NCI-H510A treated with DMSO at 0.1 percent for 48 hours (cell line): ENCODE measurements around the gene LPAR1.

Experiments
- DNase-seq: peaks from one replicate; lab custom pipeline; 2025; lab: John Stamatoyannopoulos, UW

The LPAR1 gene

DNA sequence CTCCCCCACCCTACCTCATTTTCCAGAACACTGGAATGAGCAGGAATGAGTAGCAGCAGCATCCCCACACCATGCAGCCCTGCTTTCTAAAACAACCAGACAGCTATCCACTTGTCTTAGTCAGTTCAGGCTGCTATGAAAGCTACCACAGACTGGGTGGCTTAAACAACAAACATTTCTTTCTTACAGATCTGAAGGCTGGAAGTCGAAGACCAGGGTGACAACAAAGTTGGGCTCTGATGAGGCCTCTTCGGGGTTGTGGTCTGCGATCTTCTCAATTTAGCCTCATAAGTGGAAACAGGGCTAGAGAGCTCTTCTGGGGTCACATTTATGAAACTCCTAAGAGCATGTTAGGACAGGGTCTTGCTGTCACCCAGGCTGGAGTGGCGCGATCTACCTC is 38.9 kb downstream of the LPAR1 start:
- no peak for DNase-seq

DNA sequence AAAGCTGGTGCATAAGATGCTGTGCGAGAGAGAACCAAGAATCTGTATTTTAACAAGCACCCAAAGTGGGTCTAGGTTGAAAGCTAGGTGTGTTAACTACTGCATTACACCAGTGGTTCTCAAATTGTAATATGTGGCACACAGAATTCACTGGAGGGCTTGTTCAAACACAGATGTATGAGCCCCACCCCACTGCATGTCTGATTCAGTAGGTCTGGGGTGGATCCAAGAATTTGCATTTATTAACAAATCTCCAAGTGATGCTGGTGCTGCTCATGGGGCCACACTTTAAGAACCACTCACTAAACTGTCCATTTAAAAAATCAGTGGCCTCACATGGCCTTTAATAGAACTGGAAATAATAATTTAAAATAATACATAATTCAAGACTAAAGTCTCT is 40.4 kb downstream of the LPAR1 start:
- no peak for DNase-seq

DNA sequence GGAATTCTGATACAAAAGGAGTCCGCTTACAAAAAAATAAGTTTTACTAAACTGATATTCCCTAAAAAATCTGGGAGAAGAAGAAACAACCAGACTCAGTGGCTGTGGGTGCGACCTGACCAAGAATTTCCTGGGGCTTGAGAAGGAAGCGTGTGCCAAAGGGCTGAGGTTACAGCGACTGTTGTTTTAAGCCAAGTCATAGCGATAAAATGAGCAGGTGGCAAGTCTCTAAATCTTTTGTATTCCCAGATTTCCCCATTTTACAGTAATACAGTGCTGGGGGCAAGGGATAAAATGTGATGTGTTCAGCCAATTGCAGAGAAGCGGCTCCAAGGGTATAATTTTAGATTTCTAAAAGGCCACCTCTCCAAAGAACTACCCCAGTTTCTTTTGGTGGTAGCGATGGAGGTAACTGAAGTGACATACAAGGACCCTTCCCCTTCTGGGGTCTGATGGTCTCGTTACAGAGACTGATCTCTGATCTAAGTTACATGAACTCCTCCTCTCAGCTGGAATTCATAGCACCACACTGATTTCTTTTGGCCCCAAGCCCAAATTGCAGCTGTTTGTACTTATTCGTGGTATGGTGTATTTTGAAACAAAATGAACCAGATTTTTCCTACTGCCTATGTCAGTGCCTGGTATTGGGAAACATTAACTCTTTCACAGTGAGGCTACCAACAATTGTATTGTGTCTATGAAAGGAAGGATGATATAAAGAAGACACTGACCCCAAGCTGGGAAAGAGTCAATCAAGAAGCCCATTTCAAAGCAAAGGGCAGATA is 41.6 kb downstream of the LPAR1 start:
- DNase-seq = no peak

DNA sequence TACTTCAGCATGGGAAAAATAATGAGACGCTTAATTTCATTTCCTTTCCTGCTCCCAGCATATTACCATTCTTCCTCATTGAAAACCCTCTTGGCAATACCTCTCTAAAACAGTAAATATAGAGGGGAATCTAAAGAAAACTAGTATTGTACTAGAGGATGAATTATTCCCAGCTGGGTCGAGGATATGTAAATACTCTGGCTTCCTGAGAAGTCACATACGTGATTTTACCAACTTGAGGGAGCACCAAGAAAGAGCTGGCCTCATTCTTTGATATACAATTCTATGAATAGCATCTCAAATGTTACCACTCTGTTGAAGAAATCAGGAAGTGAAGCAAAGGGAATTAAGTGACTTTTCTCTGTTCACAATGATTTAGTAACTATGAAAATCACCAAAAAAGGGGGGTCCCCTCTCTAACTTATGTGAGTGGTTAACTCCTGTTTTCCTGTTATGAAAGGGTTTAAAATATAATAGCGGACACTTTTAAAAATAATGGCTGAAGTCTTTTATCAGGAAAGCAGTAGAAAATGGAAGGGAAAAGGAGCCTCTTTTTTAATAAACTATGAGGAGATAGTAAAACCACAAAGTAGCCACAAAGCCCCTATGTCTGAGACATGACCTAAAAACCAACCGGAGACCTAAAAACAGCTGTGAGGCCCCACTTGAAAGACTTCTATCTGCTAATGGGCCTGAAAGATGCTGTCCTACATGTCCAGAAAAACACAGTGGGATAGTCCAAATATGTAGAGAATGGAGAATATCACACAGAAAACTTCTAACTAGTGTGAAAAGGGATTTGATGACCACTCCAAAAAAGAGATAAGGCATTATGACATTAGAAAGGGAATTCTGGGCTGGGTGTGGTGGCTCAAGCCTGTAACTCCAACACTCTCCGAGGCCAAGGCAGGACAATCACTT is 42.6 kb downstream of the LPAR1 start:
- no peak for DNase-seq

DNA sequence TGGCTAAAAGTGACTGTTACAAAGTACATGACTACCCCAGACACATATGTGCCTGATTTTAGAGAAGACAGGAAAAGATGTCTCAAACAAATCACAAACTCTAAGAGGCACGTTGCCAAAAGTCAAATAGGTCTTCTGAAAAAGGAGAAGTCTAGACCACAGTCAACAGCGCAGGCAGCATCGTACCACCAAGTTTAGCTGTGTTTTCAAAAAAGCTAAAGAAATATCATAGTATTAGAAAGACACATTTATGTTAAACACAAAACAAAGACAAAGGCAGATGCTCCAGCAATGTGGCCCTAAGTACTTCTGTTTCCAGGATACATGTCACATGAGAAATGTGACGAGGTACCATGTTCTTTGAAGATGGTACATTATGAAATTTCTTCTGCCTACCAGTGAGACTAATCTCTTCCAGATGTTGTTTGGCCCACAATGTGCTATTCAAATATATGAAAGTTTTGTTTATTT is 43.5 kb downstream of the LPAR1 start:
- no peak for DNase-seq

DNA sequence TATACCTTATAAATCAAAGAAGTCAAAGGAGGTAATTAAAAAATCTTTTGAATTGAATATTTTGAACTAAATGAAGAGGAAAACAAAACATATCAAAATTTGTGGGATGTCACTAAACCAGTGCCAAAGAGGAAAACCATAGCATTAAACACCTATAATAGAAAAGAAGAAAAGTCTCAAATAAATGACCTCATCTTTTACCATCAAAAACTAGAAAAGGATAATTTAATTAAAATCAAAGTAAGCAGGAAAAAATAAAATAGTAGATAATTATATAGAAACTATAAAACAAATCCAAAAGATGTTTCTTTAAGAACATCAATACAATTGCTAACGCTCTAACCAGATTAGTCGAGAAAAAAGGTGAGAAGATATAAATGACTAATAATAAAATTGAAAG is 47.8 kb downstream of the LPAR1 start:
- no peak for DNase-seq

DNA sequence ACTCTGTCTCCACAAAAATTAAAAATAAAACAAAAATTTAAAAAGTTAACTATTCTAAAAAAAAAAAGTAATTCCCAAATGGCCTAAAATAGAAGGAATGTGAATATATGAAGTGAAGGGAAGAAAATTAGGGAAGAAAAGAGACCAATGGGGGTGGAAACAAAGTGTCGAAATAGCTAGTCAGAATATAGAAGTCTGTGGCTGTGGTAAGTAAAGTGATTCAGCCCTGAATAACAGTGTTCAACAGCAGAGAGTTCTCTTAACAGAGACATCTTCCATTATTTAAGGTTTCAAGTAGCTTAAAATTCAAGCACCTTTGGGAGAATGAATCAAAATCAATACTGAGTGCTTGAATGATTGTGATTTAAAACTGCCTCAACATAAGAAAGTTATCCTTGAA is 51.7 kb downstream of the LPAR1 start:
- no peak for DNase-seq

DNA sequence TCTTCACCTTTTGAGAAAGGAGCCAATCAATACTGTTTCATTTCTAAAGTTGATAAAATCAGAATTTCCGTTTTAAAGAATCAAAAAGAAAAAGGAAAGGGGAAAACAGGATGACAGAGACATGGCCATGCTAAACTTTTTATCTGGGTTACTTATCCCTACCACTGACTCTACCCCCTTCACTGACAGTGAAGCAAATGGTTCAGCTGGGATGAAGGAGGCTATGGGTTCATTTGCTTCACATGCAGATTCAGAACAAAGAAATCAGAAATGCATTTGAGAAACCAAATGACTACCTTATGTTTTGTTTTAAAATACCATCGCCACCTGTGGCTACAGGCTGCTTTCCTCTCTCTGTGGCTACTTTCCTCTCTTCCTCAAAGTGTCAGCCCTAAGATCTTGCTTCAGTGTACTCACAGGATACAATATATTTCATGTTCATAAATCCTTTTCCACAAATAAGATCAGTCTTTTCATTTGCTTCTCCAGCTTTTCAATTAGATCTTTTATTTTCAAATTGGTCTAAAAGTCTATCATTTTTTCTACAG is 53.3 kb downstream of the LPAR1 start:
- DNase-seq = no peak

DNA sequence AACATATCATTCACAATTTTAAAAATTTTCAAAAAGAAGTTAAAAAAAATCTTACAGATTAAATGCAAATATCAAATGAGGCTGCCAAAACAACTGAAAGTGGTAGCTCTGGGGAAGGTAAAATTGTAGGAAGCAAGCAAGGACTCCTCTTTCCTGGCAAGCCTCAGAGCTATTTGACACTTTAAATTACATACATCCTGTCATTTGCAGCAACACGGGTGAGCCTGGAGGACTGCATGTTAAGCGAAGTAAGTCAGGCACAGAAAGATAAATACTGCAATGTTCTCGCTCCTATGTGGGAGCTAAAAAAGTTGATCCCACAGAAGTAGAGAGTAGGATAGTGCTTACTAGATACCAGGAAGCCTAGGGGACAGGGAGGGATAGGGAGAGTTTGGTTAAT is 58.0 kb downstream of the LPAR1 start:
- no peak for DNase-seq

DNA sequence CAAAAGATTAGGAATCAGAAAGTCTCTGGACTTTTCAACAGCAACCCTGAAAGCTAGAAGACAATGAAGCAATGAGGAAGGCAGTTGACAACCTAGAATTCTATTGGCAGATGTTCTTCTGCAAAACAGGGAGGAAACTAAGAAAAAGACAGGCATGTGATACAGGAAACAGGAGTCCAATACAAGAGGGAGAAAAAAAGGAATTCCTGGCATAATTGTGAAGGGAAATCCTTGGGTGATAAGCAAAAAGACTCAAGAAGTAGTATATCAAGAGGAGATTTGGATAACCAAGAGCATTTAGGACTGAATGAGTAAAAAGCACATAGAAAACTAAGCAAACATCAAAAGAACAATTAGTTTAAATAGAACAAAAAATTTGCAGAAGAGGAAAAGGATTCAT is 58.6 kb downstream of the LPAR1 start:
- DNase-seq = no peak

DNA sequence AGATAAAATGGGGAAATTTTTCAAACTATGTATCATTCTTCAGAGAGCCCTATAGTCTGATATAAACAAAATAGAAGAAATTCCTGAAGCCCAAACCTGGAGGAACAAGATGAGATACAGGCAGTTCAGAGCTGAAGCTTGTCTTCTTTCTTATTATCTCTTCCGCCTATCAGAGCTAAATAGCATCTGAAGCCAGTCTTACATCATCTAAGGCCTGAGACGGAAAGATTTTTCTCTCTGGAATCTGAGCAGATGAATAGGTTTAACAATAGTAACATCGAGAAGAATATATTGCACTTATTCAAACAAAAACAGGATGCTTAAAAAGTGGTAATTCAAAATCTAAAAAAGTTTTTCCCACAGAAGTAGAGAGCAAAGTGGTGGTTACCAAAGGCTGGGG is 59.8 kb downstream of the LPAR1 start:
- DNase-seq = no peak

DNA sequence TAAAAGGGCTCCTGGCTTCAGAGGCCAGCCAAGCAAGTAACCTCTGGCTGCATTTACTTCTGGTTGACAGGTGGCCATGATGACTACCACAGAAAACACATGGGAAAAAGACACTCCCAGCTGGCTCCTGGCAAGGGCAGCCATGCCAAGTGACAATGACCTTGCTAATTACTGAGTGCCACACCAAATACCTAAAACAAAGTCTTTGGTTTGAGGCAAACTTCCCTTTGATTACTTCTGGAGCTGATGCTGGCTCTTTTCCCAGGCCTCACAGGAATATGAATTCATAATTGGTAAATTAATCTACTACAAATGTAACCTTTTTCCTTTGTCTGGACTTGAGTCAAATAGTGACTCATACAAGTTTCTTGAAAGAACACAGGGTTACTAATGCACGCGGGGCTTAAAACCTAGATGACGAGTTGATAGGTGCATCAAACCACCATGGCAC is 61.0 kb downstream of the LPAR1 start:
- no peak for DNase-seq

DNA sequence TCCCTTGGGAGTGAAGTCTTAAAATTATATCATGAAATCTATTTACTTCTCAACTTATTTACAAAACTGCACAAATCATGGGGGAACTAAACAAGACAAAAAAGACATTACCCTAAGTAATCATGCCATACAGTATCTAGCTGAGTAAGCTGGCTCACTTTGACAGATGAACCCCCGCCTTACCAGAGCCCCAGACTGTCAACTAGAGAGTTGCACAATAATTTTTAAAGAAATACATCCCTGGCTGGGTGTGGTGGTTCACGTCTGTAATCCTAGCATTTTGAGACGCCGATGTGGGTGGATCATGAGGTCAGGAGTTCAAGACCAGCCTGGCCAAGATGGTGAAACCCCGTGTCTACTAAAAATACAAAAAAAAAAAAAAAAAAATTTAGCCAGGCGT is 62.3 kb downstream of the LPAR1 start:
- no peak for DNase-seq

DNA sequence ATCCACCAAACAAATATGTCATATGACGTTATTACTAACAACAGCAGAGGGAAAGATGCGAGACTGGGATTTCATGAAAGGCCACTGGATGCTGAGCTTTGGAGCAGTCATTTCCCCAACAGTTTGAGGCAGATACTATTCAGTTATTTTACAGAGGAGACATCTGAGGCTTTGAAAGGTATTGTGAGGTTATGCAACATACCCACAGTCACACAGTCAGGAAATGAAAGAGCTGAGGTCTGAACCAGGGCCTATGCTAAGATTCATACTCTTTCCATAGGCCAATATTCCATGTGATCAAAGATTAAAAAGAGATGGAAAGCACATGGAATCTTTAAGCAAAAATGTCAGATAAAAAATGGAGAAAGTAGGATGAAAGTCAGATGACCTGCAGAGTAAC is 63.0 kb downstream of the LPAR1 start:
- DNase-seq = no peak

DNA sequence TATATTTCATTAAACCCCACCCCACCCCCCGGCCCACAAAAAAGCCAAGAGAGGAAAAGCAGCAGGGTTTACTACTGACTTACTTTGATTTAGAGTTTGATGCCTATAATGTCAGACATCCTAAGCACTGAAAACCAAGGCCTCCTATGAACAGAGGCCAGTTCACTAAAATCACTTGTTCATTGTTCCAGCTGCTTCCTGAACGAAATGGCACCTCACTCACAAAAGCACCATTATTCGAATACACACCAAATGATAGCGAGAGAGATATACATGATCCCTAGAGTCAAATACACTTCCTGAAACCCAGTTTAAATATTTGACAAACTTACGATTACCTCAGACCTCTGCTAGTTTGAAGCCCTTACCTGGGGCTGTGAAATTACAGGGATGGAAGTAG is 66.6 kb downstream of the LPAR1 start:
- DNase-seq = no peak

DNA sequence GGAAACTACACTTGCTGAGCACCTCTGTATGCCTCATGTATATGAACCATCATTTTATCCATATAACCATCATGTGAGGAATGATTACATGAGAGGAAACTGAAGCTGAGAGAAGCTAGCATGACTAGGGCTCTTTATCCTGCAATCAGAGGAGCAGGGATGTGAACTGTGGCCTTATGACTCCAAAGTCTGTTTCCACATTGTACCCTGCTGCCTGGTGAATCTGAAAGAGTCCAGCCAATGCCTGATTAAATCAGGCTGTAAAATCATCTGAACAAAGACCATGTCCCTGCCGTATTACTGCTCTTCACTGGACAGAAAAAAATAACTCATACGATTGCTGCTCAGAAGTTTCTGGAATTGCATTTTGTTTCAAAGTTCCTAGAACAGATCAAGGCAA is 67.0 kb downstream of the LPAR1 start:
- DNase-seq = no peak

DNA sequence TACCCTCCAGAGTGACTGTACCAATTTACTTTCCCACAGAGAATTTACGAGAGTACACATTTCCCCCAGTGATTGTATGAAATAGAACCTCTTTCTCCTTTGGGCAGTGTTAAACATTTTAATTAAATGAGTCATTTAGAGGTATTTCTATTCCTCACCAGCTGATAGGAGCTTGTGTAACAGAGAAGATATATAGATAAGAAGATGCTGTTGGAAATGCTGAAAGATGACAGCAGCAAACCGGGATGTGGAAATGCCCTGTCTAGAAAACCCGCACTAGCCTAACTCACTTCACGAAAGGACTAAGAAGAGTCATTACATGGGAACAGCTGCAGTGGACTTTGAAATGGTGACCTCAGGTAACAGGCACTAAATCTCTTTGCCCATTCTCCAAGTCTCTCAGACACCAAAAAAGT is 68.3 kb downstream of the LPAR1 start:
- no peak for DNase-seq

DNA sequence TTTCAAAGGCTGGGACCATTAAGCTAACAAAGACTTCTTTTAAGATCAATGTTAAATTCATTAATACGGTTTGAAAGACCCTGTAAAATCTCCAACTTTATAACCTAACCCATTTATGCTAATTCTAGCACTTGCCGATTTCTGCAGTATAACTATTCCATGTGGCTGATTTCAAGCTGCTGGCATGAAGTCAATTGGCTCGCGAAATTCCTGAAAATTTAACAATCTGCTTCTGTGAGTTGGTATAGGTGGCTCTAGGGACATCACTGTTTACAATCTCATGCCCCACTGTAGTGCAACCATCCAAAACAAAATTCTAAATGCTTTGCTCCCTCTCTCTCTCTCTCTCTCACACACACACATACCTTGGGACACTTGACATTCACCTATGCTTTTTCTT is 70.2 kb downstream of the LPAR1 start:
- DNase-seq = no peak

DNA sequence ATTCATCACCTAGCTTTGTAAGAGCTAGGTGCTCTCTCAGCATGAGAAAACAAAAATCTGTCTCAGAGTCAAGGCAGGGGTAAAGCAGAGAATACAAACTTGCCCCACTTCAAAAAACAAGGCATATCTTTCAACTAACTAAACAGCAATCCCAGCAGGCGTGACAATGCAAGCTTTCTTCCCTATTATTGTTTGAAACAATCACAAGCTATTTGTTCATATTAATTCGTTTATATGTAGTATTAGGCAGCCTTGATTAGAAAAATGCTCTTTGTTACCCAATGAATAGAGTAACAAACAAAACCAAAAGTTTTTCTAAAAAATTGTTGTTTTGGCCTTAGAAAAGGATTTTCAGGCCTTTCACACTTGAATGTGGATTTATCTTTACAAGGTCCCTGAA is 71.1 kb downstream of the LPAR1 start:
- DNase-seq = no peak

DNA sequence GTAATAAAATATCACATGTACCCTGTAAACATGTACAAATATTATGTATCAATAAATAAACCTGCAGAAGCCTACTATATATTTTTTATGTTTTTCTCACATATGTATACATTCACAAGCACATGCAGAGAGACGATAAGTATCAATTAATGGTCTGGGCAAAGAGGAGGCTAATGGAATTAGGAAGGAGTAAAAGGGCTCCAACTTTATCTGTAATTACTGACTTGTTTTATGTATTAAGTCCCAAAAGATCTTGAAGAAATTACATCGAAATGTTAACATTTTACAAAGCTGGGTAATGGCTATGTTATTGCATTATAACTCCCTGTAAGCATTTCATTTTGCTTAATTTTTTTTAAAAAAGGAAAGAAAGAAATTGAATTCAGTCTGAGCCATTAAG is 78.0 kb downstream of the LPAR1 start:
- no peak for DNase-seq

DNA sequence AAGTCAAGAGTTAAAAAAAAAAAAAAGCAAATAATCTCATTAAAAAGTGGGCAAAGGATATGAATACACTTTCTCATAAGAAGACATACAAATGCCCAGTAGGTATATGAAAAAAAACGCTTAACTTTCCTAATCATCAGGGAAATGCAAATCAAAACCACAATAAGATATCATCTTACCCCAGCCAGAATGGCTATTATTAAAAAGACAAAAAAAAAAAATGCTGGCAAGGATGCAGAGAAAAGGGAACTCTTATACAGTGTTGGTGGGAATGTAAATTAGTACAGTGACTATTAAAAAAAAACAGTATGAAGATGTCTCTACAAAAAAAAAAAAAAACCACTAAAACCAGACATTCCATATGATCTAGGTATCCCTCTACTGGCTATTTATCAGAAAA is 79.4 kb downstream of the LPAR1 start:
- DNase-seq = no peak

DNA sequence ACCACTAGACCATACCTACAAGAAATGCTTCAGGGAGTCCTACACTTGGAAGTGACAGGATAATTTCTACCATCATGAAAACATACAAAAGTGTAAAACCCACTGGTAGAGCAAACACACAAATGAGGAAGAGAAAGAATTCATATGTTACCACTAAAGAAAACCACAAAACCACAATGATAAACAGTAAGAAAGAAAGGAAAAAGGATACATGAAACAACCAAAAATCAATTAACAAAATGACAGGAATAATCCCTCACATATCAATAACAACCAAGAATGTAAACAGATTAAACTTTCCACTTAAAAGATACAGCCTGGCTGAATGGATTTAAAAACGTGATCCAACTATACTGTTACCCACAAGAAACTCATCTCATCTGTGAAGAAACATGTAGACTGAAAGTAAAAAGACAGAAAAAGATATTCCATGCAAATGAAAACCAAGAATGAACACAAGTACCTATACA is 83.4 kb downstream of the LPAR1 start:
- no peak for DNase-seq

DNA sequence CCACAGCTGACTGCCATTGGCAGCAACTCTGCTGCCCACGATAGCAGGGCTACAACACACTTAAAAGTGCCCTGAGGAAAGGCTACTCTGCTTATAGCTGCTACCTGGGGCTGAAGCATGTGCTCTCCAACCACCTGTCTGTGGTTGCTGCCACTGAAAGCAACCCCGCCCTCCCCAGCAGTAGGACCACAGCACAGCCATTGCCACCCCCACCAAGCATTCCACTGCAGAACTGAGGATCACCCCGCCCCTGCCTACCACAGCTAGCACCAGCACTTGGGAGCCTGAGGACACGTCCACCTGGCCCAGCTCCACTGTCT is 85.8 kb downstream of the LPAR1 start:
- no peak for DNase-seq
